Stimulated activated naive CD4-positive, alpha-beta T cell (primary cell): ENCODE measurements around the gene AHR.

Experiments
- DNase-seq, 6 experiments: peaks; one replicate each; lab custom pipeline; 2025; lab: John Stamatoyannopoulos, UW

The AHR gene

DNA sequence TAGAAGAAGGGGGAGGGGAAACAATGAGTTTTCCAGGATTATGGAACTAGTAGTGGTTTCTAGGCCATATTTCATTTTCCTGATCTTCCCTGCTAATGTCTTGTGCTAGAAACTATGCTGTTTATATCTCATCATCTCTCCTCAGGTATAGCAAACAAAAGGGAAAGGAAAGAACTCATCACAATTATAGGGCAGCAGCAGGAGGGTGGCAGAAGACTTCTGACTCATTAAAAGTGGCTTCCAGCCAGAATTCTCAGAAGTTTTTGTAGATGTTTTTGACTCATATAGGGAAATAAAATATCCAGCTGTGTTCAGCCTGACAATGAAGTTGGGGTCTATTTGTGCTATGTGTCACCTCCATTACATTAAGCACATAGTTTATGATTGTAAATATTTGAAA is 6.5 kb downstream of the AHR start:
- DNase-seq, result no peak

DNA sequence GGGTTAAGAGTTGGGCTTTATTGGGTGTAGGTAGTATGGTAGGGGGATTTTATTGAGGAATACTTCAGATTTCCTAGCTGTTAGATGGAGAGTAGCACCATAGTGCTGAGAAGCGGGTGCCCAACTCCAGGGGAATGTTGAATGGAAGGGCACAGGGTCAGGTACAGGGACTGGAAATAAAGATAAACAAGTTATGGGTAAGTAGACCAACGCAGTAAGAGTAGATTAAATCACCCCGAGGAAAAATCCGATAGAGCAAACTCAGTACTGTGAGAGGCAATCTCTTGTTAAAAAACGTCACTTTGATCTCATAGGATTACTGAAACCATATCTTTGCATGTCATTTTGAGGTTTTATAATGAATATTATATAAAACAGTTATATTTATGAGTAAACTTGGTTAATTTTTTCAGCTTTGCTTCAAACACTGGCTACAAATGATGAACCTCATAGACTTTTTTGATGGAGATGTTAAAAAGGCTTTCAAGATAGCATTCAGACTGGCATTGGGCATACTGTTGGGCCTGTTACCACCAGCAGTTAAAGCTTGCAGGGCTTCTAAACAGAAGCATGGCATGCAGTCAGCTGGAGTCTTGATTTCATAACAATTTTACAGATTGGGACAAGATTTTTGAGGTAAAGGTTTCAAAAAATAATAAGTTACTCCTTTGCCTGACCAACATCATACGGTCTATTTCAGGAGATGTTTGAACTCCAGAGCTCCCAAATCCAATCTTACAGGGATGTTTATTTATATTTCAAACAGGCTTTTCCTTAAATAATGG is 7.1 kb downstream of the AHR start:
- no peak for DNase-seq

GRCh38 chr7:17307000-17307399 is 8.5 kb downstream of the AHR start:
- DNase-seq, result no peak

DNA sequence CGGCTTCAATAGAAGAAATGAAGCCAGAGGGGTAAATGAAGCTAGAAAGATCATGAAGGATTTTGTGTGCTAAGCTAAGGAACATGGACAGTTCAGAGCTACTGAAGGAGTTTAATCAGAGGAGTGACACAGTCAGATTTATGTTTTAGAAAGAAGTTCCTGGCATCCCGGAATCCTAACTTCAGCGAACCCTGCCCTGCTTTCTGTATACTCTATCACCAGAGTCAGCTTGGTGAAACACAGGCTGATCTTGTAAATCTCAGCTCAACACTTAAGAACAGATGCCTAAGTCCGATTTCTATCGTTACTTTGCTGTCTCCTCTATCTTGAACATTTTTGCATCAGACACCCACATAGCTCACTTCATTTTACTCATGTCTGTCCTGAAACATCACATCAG is 9.1 kb downstream of the AHR start:
- DNase-seq, result no peak

DNA sequence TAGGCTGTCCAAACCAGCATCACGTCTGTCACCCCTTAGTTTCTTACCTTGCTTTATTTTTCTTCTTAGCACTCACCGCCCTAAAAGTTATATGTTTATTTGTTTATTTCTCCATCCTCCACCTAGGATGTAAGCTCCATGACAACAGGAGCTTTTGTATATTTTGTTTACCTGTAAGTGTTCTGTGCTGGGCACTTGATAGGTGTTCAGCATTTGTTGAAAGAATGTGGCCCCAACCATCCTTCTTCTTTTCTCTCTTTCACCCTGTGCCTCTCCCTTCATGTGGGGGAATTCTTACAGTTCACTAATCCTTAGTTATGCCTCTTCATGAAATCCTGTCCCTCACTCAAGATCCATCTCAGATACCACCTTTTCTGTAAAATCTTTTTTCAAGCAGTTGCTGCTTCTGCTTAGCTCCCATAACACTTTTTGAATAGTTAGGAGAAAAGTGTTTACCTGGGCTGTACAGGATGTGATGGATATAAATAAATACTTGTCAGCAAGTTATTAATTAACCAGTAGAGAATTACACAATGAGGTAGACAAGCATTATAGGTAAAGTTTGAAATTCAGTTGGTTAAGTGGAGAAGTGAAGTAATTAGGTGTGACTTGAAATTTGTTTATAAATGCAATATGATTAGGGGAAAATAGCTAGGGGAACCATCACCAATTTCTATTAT is 9.7 kb downstream of the AHR start:
- no peak for DNase-seq

DNA sequence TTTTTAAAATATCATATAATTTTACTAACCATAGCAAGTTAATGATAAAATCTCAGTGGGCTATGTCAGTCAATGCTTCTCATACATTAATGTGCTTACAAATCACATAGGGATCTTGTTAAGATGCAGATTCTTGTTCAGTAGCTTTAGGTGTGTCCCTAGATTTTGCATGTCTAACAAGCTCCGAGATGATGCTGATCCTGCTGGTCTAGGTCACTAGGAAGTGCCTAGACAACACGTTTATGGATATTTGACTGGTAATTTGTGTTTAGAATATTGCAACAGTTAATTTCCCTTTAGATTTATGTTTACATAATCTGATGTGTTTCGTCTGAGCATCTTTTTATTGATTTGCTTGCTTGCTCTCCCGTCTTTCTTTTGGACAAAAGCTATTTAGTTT is 12.7 kb downstream of the AHR start:
- no peak for DNase-seq

DNA sequence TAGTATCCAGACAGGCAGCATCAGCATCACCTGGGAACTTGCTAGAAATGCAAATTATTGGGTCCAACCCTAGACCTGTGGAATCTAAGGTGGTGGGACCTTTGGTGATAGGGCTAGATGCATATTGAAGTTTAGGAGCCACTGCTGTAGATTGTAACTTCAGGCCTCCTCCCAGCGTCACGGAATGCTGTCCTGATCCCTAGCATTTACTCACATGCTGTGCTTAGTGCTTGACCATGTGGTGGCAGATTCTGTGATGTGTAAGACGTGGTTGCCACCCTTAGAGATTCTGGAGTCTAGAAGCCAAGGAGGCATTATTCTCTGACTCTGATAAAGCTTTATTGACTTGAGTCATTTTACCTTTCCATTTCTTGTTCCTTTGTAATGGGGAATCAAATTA is 13.5 kb downstream of the AHR start:
- DNase-seq, result no peak

DNA sequence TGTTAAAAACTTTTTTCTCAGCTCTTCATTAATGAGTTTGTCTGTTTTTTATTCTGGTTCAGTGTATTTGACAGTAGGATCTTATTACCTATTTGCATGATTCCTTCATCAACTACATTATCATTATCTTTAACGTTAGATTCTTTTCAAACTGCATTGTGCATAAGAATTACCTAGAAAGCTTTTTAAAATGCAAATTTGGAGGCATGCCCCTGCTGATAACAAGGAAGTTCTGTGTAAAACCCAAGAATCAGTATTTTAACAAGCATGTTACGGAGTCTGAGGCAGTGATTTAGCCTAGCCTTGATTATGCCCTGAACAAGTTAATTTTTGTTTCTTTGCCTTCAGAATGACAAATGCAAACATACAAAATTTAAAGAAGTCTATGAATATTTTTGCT is 14.2 kb downstream of the AHR start:
- no peak for DNase-seq

DNA sequence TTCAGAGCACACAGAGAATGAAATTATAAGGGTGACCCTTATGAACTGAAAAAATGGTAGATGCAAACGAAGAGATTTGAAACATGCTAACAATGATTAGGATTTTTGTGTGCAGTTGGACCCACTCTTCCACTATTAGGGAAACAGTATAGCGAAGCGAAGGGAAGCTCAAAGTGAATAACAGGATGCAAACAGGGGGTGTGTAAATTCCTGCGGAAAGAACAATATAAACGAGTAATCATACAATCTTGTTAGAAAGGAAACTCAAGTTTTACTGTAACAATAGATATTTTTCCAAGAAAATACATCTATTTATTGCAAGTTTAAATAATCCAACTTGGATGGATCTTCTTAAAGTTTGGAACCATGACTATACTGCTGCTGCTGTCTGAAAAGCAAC is 14.7 kb downstream of the AHR start:
- DNase-seq, result no peak

GRCh38 chr7:17315974-17316373 is 17.5 kb downstream of the AHR start:
- DNase-seq, result no peak

GRCh38 chr7:17318146-17318545 is 19.7 kb downstream of the AHR start:
- no peak for DNase-seq

GRCh38 chr7:17319164-17320101 is 21.0 kb downstream of the AHR start:
- DNase-seq, result no peak

DNA sequence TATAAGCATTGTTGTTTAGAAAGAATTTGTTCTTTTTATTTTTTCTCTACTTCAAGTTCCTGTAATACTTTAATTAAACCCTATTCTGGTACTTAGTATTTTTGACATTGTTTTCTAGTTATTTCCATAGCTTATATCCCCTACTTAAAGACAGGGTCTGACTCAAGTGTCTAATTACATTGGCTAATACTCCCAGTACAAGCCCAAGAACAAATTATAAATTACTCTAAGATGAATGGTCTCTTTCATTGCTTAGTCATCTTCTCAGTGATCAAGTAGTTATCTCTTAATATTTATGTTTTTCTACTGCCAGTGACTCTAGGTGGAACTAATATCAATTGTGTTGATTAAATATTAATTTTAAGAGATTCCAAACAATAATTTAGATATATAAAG is 21.6 kb downstream of the AHR start:
- no peak for DNase-seq

DNA sequence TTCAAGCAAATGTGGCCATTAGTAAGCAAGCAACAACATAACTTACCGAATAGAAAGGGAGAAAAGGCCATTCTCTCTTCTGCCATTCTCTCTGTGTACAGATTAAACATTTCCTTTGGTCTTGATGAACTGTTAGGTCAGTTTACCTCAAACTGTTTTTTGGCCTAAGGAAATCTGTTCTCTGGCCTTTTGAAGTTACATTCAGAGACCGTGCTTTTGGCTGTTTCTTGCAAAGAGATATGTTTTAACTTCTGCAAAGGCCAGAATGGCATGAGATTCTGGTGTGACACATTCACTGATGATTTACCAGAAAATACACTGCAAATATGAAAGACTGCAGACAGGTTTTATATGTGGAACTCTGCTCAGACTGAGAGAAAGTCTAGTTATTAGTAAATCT is 22.2 kb downstream of the AHR start:
- no peak for DNase-seq

DNA sequence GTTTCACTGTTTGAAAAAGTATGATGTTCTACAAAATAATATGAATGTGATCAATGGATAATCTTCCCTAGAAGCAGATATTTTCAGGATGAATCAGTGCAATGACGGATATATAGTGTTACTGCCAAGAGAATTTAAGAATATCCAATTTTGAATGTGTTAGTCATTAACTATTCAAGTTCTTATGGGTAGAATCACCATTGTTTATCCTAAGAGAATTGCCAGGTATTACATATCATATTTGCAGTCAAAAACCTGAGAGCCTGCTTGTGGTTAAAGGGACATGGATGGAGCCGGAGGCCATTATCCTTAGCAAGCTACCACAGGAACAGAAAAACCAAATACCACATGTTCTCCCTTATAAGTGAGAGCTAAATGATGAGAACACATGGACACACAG is 26.9 kb downstream of the AHR start:
- no peak for DNase-seq

- DNase-seq, result no peak
Measured at GRCh38 chr7:17326378-17326777, 27.9 kb downstream of the AHR start.

GRCh38 chr7:17328641-17329040 is 30.2 kb downstream of the AHR start:
- no peak for DNase-seq

GRCh38 chr7:17329440-17329839 is 31.0 kb downstream of the AHR start:
- no peak for DNase-seq

- no peak for DNase-seq
Measured at GRCh38 chr7:17331891-17332501, 33.5 kb downstream of the AHR start.

- no peak for DNase-seq
Measured at GRCh38 chr7:17333221-17333620, 34.8 kb downstream of the AHR start.

- no peak for DNase-seq
Measured at GRCh38 chr7:17336168-17336567, 37.7 kb downstream of the AHR start.

DNA sequence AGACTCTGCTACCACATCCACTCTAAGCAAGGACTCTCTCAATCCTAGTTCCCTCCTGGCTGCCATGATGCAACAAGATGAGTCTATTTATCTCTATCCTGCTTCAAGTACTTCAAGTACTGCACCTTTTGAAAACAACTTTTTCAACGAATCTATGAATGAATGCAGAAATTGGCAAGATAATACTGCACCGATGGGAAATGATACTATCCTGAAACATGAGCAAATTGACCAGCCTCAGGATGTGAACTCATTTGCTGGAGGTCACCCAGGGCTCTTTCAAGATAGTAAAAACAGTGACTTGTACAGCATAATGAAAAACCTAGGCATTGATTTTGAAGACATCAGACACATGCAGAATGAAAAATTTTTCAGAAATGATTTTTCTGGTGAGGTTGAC is 40.7 kb downstream of the AHR start:
- no peak for DNase-seq
